IPS-11a (cell line): Measurements from ENCODE around the gene PLEKHA1.

Source experiments
- H3K4me3 ChIP-seq: one replicate; pipeline ENCODE4 v1.5.1; 2013; ENCODE audit warnings: low read depth, low read length, control low read depth

The PLEKHA1 gene

GRCh38 chr10:122375679-122376160 lies 1.2 kb downstream of the PLEKHA1 start:
- peak overlapping the region; percentile 72 for H3K4me3 ChIP-seq

DNA sequence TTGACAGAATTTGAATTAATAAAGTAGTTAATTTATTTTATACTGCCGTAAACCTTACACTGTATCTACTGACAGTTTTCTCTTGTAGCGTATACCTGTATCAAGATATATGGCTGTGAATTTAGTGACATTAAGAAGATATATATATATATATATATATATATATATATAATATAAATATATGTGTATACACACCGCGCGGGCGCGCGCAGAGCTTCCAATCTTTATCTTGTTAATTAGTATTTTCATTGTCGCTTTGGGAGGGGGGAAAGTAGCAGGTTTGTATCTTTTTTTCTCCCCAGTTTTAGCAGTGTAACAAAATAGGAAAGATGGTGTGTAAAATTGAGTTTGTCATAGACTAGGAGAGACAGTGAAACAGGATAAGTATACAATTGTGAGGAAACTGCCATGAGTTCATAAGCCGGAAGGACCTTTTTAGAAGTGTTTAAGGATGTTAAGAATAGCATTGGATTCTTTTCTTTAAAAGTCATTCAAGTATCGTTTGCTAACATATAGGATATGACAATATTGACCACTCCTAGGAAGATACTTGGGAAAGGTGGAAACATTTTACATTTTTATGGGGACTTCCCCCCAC lies 2.0 kb downstream of the PLEKHA1 start:
- H3K4me3 ChIP-seq, result no peak overlapping the region

- no peak overlapping the region for H3K4me3 ChIP-seq
Measured at GRCh38 chr10:122379041-122379440, 4.5 kb downstream of the PLEKHA1 start.

- no peak overlapping the region for H3K4me3 ChIP-seq
Measured at GRCh38 chr10:122379537-122379936, 5.0 kb downstream of the PLEKHA1 start.

- H3K4me3 ChIP-seq, result no peak overlapping the region
Measured at GRCh38 chr10:122380703-122381102, 6.2 kb downstream of the PLEKHA1 start.

- H3K4me3 ChIP-seq, result no peak overlapping the region
Measured at GRCh38 chr10:122381680-122382079, 7.2 kb downstream of the PLEKHA1 start.

- no peak overlapping the region for H3K4me3 ChIP-seq
Measured at GRCh38 chr10:122386514-122386913, 12.0 kb downstream of the PLEKHA1 start.

- no peak overlapping the region for H3K4me3 ChIP-seq
Measured at GRCh38 chr10:122387572-122387971, 13.1 kb downstream of the PLEKHA1 start.

- H3K4me3 ChIP-seq, result no peak overlapping the region
Measured at GRCh38 chr10:122388287-122388997, 13.9 kb downstream of the PLEKHA1 start.

GRCh38 chr10:122390271-122390670 lies 15.8 kb downstream of the PLEKHA1 start:
- no peak overlapping the region for H3K4me3 ChIP-seq

GRCh38 chr10:122390679-122391078 lies 16.2 kb downstream of the PLEKHA1 start:
- no peak overlapping the region for H3K4me3 ChIP-seq

GRCh38 chr10:122391875-122392274 lies 17.4 kb downstream of the PLEKHA1 start:
- no peak overlapping the region for H3K4me3 ChIP-seq

GRCh38 chr10:122392835-122393234 lies 18.3 kb downstream of the PLEKHA1 start:
- no peak overlapping the region for H3K4me3 ChIP-seq

GRCh38 chr10:122393288-122393687 lies 18.8 kb downstream of the PLEKHA1 start:
- H3K4me3 ChIP-seq, result no peak overlapping the region

GRCh38 chr10:122402548-122403131 lies 28.1 kb downstream of the PLEKHA1 start:
- H3K4me3 ChIP-seq, result no peak overlapping the region

DNA sequence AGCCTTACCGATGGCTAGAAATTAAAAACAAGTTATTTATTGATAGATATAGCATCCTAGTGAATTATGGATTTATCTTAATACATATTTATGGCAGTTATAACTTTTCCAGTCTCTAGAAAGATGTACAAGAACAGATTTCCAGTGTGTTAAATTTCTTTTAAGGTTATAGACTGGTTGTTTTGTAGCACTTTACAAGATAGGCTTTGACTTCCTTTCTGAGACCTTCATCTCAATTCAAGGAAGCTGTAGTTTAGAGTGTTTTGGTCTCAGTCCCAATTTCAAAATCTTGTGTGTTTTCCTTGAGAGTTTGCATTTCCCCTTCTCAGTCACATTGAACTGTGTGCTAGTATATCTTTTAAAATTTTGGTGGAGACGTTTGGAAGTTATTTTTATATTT lies 30.1 kb downstream of the PLEKHA1 start:
- H3K4me3 ChIP-seq, result no peak overlapping the region

- H3K4me3 ChIP-seq, result no peak overlapping the region
Measured at GRCh38 chr10:122407375-122408125, 33.0 kb downstream of the PLEKHA1 start.

DNA sequence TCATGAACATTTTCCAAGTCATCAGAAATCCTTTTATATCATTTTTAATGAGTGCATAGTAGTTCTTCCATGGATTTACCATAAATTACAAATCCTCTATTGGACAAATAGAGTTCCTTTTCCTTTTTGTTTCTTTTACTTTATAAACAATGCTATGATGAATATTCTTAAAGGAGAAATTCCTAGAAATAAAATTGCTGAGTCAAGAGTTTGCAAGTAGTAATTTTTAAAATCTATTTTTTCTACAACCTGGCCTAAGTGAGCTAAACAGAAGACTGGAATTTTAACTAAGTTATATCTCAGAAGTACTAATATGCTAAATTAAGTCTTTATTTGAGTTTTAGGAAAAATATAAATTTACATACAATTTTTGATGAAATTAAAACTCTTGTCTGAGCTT lies 38.8 kb downstream of the PLEKHA1 start:
- no peak overlapping the region for H3K4me3 ChIP-seq

- H3K4me3 ChIP-seq, result no peak overlapping the region
Measured at GRCh38 chr10:122417667-122418066, 43.2 kb downstream of the PLEKHA1 start.

GRCh38 chr10:122419016-122419415 lies 44.5 kb downstream of the PLEKHA1 start:
- H3K4me3 ChIP-seq, result no peak overlapping the region

DNA sequence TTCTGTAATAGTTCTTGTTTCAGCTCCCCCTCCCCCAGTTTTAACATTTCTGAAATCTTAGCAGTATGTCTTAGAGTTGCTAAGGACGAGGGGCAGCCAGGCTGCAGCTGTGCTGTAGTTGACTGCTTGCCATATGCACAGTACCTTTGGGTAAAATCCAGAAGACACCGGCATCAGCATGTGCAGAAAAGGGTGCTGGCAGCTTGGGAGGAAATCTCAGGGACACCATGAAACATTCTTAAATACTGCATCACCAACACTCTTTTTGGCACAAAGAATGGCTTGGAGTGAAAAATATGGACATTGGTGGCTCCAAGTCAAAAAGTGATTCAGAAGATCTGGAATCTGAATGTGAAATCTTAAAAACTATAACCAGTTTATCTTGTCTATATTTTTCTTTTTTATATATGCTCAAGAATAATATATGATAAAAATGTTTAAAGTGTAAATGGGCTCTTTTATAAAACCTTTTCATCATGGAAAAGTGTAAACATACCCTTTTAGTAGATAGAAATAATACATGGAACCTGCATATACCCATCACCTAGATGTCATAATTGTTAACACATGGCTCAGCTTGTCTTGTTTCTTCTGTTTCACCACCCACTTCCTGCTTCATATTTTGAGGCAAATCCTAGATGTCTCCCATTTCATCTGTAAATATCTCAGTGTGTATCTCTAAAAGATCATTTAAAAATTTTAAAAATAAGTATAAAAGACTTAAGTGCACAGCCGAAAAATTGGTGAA lies 45.5 kb downstream of the PLEKHA1 start:
- no peak overlapping the region for H3K4me3 ChIP-seq
